Stimulated activated CD4-positive, alpha-beta T cell treated with anti-CD3 and anti-CD28 coated beads, Interleukin-4, amount 100 ng/mL, for 1 hour (primary cell): ENCODE results near the gene PLEKHA8.
A peak's percentile ranks its signal among the peaks of the same experiment; 100 is the strongest.

ENCODE experiments used
- DNase-seq: peaks from one replicate; pipeline ENCODE4 v3.0.0-alpha.2; 2020

Gene PLEKHA8

GRCh38 chr7:30114536-30115238, 86.5 kb downstream of the PLEKHA8 start:
- no peak for DNase-seq

GRCh38 chr7:30115709-30116297, 87.6 kb downstream of the PLEKHA8 start:
- DNase-seq = no peak

- no peak for DNase-seq
Measured at GRCh38 chr7:30116771-30117170, 88.6 kb downstream of the PLEKHA8 start.

- DNase-seq = no peak
Measured at GRCh38 chr7:30117896-30118295, 89.7 kb downstream of the PLEKHA8 start.

- no peak for DNase-seq
Measured at GRCh38 chr7:30119890-30120577, 91.8 kb downstream of the PLEKHA8 start.

GRCh38 chr7:30133736-30134610, 105.8 kb downstream of the PLEKHA8 start:
- no peak for DNase-seq

- DNase-seq = peak; percentile 86
Measured at GRCh38 chr7:30134611-30135300, 106.5 kb downstream of the PLEKHA8 start, which contains the start of gene MTURN. Gene MTURN (plus strand): TSS chr7:30134986. CDS start chr7:30135137, 151 bp downstream.

- peak; percentile 62 for DNase-seq
Measured at GRCh38 chr7:30135301-30136116, 107.3 kb downstream of the PLEKHA8 start.

- no peak for DNase-seq
Measured at GRCh38 chr7:30136117-30136731, 108.0 kb downstream of the PLEKHA8 start.

GRCh38 chr7:30136743-30137485, 108.7 kb downstream of the PLEKHA8 start:
- no peak for DNase-seq

GRCh38 chr7:30139836-30140384, 111.7 kb downstream of the PLEKHA8 start:
- DNase-seq = no peak

- DNase-seq = no peak
Measured at GRCh38 chr7:30140456-30140855, 112.2 kb downstream of the PLEKHA8 start.

- DNase-seq = no peak
Measured at GRCh38 chr7:30142710-30143109, 114.5 kb downstream of the PLEKHA8 start.

GRCh38 chr7:30143748-30144251, 115.6 kb downstream of the PLEKHA8 start:
- no peak for DNase-seq

- no peak for DNase-seq
Measured at GRCh38 chr7:30144657-30145306, 116.6 kb downstream of the PLEKHA8 start.

- DNase-seq = no peak
Measured at GRCh38 chr7:30145426-30145970, 117.3 kb downstream of the PLEKHA8 start.

- DNase-seq = no peak
Measured at GRCh38 chr7:30146127-30146612, 118.0 kb downstream of the PLEKHA8 start.

- DNase-seq = no peak
Measured at GRCh38 chr7:30147223-30147622, 119.0 kb downstream of the PLEKHA8 start.

GRCh38 chr7:30147785-30148184, 119.6 kb downstream of the PLEKHA8 start:
- DNase-seq = no peak
